HG02938 (cell line): ENCODE results near the gene CHAF1A.
A peak's percentile ranks its signal among the peaks of the same experiment; 100 is the strongest.

Experiments
- ATAC-seq: cut with Tn5 transposase; IDR thresholded peaks from one replicate; pipeline ENCODE4 v1.9.1; 2021; ENCODE audit warnings: mild to moderate bottlenecking, moderate library complexity; ENCODE audit not compliant: unreplicated experiment

Gene CHAF1A, protein sequence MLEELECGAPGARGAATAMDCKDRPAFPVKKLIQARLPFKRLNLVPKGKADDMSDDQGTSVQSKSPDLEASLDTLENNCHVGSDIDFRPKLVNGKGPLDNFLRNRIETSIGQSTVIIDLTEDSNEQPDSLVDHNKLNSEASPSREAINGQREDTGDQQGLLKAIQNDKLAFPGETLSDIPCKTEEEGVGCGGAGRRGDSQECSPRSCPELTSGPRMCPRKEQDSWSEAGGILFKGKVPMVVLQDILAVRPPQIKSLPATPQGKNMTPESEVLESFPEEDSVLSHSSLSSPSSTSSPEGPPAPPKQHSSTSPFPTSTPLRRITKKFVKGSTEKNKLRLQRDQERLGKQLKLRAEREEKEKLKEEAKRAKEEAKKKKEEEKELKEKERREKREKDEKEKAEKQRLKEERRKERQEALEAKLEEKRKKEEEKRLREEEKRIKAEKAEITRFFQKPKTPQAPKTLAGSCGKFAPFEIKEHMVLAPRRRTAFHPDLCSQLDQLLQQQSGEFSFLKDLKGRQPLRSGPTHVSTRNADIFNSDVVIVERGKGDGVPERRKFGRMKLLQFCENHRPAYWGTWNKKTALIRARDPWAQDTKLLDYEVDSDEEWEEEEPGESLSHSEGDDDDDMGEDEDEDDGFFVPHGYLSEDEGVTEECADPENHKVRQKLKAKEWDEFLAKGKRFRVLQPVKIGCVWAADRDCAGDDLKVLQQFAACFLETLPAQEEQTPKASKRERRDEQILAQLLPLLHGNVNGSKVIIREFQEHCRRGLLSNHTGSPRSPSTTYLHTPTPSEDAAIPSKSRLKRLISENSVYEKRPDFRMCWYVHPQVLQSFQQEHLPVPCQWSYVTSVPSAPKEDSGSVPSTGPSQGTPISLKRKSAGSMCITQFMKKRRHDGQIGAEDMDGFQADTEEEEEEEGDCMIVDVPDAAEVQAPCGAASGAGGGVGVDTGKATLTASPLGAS

GRCh38 chr19:4402171-4403004, at the start of gene CHAF1A:
TSS of gene CHAF1A (plus strand) at chr19:4402640. CDS start at chr19:4402763, 123 bp downstream.
- ATAC-seq: peak; percentile 75

DNA sequence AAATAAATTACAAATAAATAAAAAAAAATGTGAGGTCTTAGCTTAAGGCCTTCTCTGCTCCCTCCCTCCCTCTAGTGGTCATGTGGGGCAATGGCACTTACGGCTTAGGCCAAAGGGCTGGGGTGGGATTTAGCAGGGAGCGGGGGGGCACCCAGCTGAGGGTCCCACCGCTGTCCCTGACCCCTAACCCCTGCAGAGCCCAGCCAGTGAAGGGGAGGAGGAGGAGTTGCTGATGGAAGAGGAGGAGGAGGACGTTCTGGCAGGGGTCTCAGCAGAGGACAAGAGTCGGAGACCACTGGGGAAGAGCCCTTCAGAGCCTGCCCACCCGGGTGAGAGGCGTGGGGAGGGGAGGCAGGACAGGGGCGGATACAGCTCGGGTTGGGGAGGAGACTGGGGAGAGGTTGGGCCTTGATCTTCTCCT, 49.7 kb upstream of the CHAF1A start:
- no peak for ATAC-seq

- ATAC-seq: no peak
Measured at GRCh38 chr19:4354282-4354681, 48.2 kb upstream of the CHAF1A start.

GRCh38 chr19:4354897-4355296, 47.5 kb upstream of the CHAF1A start:
- no peak for ATAC-seq

GRCh38 chr19:4357095-4357797, 45.2 kb upstream of the CHAF1A start:
- no peak for ATAC-seq

- no peak for ATAC-seq
Measured at GRCh38 chr19:4357921-4358326, 44.5 kb upstream of the CHAF1A start.

GRCh38 chr19:4358709-4359626, 43.5 kb upstream of the CHAF1A start:
- no peak for ATAC-seq

- no peak for ATAC-seq
Measured at GRCh38 chr19:4359627-4360000, 42.8 kb upstream of the CHAF1A start.

GRCh38 chr19:4360081-4360569, 42.3 kb upstream of the CHAF1A start:
- no peak for ATAC-seq

GRCh38 chr19:4360641-4361151, 41.7 kb upstream of the CHAF1A start:
- no peak for ATAC-seq

DNA sequence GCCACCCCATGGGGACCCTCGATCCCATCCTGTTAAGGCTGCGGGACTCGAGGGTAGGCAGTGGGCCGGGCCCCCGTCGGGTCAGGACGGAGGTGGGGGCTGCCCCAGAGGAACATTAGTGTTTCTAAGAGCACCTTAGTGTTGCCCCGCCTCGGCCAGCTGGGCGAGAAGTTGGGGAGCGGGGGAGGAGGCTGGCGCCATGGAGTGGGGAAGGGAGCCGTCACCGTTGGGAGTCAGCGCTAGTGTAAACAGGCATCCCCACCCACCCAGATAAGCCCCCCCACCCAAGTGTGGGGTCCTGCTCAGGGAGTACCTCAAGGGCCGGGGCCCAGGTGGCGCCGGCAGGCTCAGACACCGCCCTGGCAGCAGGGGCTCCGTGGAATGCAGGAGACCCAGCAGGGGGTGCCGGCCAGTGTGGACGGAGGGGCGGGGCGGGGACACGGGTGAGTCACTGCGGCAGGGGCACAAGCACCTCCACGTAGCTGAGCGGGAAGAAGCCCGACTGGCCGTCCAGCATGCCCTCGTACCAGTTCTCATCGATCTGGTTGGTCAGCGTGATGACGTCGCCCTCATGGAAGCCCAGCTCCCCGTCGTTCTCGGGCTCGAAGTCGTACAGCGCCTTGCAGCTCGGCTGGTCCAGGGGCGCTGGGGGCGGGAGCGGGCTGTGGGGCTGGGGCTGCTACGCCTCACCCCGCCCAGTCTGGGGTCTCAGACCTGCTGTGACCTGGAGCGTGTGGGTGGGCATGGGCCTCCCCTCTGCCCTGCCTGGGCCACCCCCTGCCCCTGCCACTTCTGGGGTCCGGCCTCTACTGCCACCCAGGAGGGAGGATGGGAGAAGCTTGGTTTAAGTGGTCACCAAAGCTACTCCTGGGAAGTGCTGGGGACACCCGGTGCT, 41.0 kb upstream of the CHAF1A start:
- ATAC-seq: no peak

- ATAC-seq: no peak
Measured at GRCh38 chr19:4362101-4362828, 40.2 kb upstream of the CHAF1A start.

GRCh38 chr19:4362831-4363545, 39.5 kb upstream of the CHAF1A start:
- ATAC-seq: no peak

DNA sequence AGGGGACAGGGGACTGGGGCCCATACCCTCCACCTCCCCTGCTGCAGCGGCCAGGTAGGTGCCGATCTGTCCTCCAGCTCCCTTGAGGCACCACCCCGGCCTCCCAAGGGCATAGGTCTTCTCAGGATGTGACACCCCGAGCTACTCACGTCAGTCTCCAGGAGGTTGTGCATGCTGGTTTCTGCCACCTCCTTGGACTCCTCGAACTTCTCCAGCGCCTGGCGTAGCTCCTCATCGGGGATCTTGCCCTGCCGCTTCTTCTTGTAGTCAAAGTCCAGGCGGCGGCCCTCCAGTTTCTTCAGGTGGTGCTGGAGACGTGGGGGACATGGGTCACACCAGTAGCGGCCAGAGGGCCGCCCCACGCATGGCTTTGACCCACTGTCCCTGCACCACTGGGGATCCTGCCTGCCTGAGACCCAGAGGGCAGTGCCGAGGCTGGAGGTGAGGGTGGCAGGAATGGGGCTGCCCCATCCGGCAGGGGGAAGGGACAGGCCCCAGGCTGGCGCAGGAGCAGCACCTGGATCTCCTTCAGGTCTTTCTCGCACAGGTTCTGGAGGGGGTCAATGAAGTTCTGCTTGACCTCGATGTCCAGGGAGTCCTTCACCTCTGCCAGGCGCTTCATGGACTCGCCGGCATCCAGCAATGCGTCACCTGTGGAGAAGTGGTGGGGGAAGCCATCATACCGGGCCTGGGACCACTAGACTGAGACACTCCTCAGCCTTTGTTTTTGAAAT, 38.7 kb upstream of the CHAF1A start:
- ATAC-seq: no peak

DNA sequence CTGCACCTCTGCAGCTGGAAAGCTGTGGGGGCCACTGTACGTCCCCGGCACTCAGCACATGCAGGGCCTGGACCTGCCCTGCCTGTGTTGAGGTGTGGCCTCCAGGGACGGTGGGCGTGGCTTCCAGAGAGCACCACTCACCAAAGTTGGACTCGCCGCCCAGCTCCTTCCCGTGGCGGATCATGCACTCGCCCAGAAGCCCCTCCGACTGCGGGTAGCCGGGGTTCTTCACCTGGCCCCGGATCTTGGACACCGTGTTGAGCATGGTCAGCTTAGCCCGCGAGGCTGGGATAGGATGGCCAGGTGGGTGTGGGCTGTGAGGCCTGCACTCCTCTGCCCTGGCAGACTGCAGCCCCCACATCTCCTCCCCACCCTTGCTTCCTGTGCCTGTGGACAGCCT, 37.1 kb upstream of the CHAF1A start:
- ATAC-seq: no peak
